Liver (tissue), 3 donors: ENCODE measurements around the gene RAVER2.

Source experiments
- EGR1 ChIP-seq, 2 donors: IDR thresholded peaks; 2 replicates each; pipeline ENCODE4 v1.6.1; 2016 to 2018; ENCODE audit warnings: antibody characterized with exemption in 2 of 2, low read depth in 2 of 2
- FOXA2 ChIP-seq: IDR thresholded peaks from 2 replicates; pipeline ENCODE4 v1.6.1; 2016; ENCODE audit warnings: antibody characterized with exemption
- JUND ChIP-seq, 2 donors: IDR thresholded peaks; 2 replicates each; pipeline ENCODE4 v1.6.1; 2016; ENCODE audit warnings: antibody characterized with exemption in 2 of 2
- TAF1 ChIP-seq: conservative IDR thresholded peaks from 2 replicates; pipeline ENCODE4 v1.6.1; 2016; ENCODE audit warnings: antibody characterized with exemption, mild to moderate bottlenecking
- TF ChIP-seq, protein P1 (sequence below): fragments of 150-350 bp; IDR thresholded peaks from 2 replicates; pipeline ENCODE4 v1.5.1; 2017; ENCODE audit warnings: improper control_type of control experiment, low read depth, low read length; ENCODE audit not compliant: missing input control
- donor health status: healthy.
- donor health status: healthy.

DNA sequence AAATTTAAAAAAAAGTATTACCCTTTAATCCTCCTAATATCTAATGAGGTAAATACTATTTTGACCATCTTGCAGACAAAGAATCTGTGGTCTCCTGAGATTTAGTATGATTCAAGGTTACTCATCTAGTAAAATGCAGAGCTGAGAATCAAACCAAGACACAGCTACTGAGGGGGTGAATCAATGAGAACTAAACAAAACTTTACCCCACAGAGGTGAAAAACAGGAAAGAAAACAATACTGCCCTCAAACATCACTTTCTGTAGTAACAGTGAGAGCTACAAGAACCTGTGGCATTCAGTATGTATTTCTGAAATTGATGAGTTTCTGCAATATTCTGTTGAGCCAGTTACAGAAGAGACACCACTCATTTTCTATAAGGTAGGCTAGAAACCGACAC, 136.4 kb downstream of the RAVER2 start:
- TF ChIP-seq, protein P1, sequence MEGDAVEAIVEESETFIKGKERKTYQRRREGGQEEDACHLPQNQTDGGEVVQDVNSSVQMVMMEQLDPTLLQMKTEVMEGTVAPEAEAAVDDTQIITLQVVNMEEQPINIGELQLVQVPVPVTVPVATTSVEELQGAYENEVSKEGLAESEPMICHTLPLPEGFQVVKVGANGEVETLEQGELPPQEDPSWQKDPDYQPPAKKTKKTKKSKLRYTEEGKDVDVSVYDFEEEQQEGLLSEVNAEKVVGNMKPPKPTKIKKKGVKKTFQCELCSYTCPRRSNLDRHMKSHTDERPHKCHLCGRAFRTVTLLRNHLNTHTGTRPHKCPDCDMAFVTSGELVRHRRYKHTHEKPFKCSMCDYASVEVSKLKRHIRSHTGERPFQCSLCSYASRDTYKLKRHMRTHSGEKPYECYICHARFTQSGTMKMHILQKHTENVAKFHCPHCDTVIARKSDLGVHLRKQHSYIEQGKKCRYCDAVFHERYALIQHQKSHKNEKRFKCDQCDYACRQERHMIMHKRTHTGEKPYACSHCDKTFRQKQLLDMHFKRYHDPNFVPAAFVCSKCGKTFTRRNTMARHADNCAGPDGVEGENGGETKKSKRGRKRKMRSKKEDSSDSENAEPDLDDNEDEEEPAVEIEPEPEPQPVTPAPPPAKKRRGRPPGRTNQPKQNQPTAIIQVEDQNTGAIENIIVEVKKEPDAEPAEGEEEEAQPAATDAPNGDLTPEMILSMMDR, result no peak
- TF ChIP-seq TAF1 (no peak), JUND (IDR thresholded peaks at IDR 0.05) (no peak), EGR1 (IDR thresholded peaks at IDR 0.05; ENCODE audit: low read depth in 2 of 2) (no peak), FOXA2 (no peak)
